GM10847 (cell line): Measurements from ENCODE around the gene FBXL17.

Experiments used
- POLR2A ChIP-seq: IDR thresholded peaks from 2 replicates; pipeline ENCODE4 v1.6.1; 2011; ENCODE audit not compliant: insufficient read length; ENCODE audit errors: extremely low read depth

FBXL17 gene

GRCh38 chr5:107814183-107814827 lies 567.6 kb downstream of the FBXL17 start:
- TF ChIP-seq POLR2A = no peak

GRCh38 chr5:107813559-107813958 lies 568.3 kb downstream of the FBXL17 start:
- TF ChIP-seq POLR2A = no peak

GRCh38 chr5:107812570-107813141 lies 569.2 kb downstream of the FBXL17 start:
- TF ChIP-seq POLR2A = no peak

GRCh38 chr5:107809201-107810034 lies 572.5 kb downstream of the FBXL17 start:
- TF ChIP-seq POLR2A = no peak
